WTC11 (cell line): ENCODE measurements around the gene IL17RA. TPM values are rescaled to one million over a fixed set of nuclear protein-coding genes. Genes with fewer than 3 reads are reported as not detected.
A peak's percentile ranks its signal among the peaks of the same experiment; 100 is the strongest.

Experiments
- ATAC-seq: fragments of 200-7000 bp; cut with Tn5 transposase; 2 replicates; pipeline ENCODE4 v1.10.0; 2021; ENCODE audit warnings: mild to moderate bottlenecking, moderate library complexity
- CTCF ChIA-PET: fragments of 300-600 bp; sonication (Branson Sonifier 250); formaldehyde crosslinking; loops from one replicate; lab custom pipeline; 2021; ENCODE audit warnings: antibody characterized with exemption; lab: Charles Lee
- POLR2A ChIA-PET: fragments of 350-600 bp; sonication (Branson Sonifier 250); formaldehyde crosslinking; loops from one replicate; lab custom pipeline; 2021; ENCODE audit warnings: antibody characterized with exemption; lab: Charles Lee
- DNase-seq: peaks from one replicate; pipeline ENCODE4 v3.0.0; 2021; ENCODE audit warnings: low spot score
- H3K27ac Mint-ChIP-seq: 2 replicates; pipeline ENCODE4 v1.8.0; 2021; ENCODE audit warnings: mixed read lengths
- H3K27me3 Mint-ChIP-seq: 2 replicates; pipeline ENCODE4 v1.8.0; 2021; ENCODE audit warnings: low read depth, mild to moderate bottlenecking, moderate library complexity, mixed read lengths
- H3K36me3 Mint-ChIP-seq: 2 replicates; pipeline ENCODE4 v1.8.0; 2021; ENCODE audit warnings: mixed read lengths
- H3K4me1 Mint-ChIP-seq: 2 replicates; pipeline ENCODE4 v1.8.0; 2022; ENCODE audit warnings: mixed read lengths
- H3K4me3 Mint-ChIP-seq: 2 replicates; pipeline ENCODE4 v1.8.0; 2021; ENCODE audit warnings: mild to moderate bottlenecking, moderate library complexity, mixed read lengths
- H3K9me3 Mint-ChIP-seq: 2 replicates; pipeline ENCODE4 v1.8.0; 2021; ENCODE audit warnings: mixed read lengths
- ARID4B ChIP-seq: sonication (generic); formaldehyde crosslinking; IDR thresholded peaks from 2 replicates; pipeline ENCODE4 v1.8.0; 2023; ENCODE audit warnings: missing genetic modification reagents, mild to moderate bottlenecking, borderline replicate concordance
- ATF2 ChIP-seq: sonication (generic); formaldehyde crosslinking; IDR thresholded peaks from 2 replicates; pipeline ENCODE4 v1.8.1; 2022; ENCODE audit warnings: low read depth, missing genetic modification reagents, borderline replicate concordance
- SMAD3 ChIP-seq: sonication (generic); formaldehyde crosslinking; IDR thresholded peaks from 2 replicates; pipeline ENCODE4 v1.8.0; 2022; ENCODE audit warnings: missing genetic modification reagents, mild to moderate bottlenecking, borderline replicate concordance
- SOX15 ChIP-seq: fragments of 250-450 bp; sonication (Bioruptor Pico); IDR thresholded peaks from 2 replicates; pipeline ENCODE4 v1.9.0; 2021; ENCODE audit warnings: mild to moderate bottlenecking
- TEAD4 ChIP-seq: sonication (generic); formaldehyde crosslinking; IDR thresholded peaks from 2 replicates; pipeline ENCODE4 v1.8.0; 2022; ENCODE audit warnings: mild to moderate bottlenecking, missing genetic modification reagents
- ZBTB21 ChIP-seq: sonication (generic); formaldehyde crosslinking; IDR thresholded peaks from 2 replicates; pipeline ENCODE4 v1.8.1; 2023; ENCODE audit warnings: mild to moderate bottlenecking, missing genetic modification reagents, borderline replicate concordance
- ZMAT4 ChIP-seq: fragments of 250-450 bp; sonication (Bioruptor Pico); IDR thresholded peaks from 2 replicates; pipeline ENCODE4 v1.9.0; 2021; ENCODE audit warnings: mild to moderate bottlenecking
- ZNF219 ChIP-seq: sonication (generic); formaldehyde crosslinking; IDR thresholded peaks from 2 replicates; pipeline ENCODE4 v1.8.0; 2023; ENCODE audit warnings: missing genetic modification reagents, mild to moderate bottlenecking, borderline replicate concordance
- ZNF416 ChIP-seq: fragments of 250-450 bp; sonication (Bioruptor Pico); IDR thresholded peaks from 2 replicates; pipeline ENCODE4 v1.9.0; 2021; ENCODE audit warnings: mild to moderate bottlenecking, inconsistent platforms
- total RNA-seq: library from RNA; stranded (reverse); gene quantifications from 3 replicates; pipeline ENCODE4 v1.2.3, GENCODE V29; 2021
- TF ChIP-seq, protein P1 (sequence below): sonication (generic); formaldehyde crosslinking; IDR thresholded peaks from 2 replicates; pipeline ENCODE4 v1.8.1; 2023; ENCODE audit warnings: mild to moderate bottlenecking, missing genetic modification reagents
- TF ChIP-seq, protein P2 (sequence below): sonication (generic); formaldehyde crosslinking; IDR thresholded peaks from 2 replicates; pipeline ENCODE4 v1.8.0; 2022; ENCODE audit warnings: mild to moderate bottlenecking, missing genetic modification reagents
- TF ChIP-seq, protein P3 (sequence below): fragments of 250-450 bp; sonication (Bioruptor Pico); IDR thresholded peaks from 2 replicates; pipeline ENCODE4 v1.9.0; 2021; ENCODE audit warnings: mild to moderate bottlenecking
- TF ChIP-seq, protein P4 (sequence below): fragments of 250-450 bp; sonication (Bioruptor Pico); conservative IDR thresholded peaks from 2 replicates; pipeline ENCODE4 v1.9.0; 2021; ENCODE audit warnings: mild to moderate bottlenecking
- TF ChIP-seq, protein P5 (sequence below): fragments of 250-450 bp; sonication (Bioruptor Pico); IDR thresholded peaks from 2 replicates; pipeline ENCODE4 v1.8.0; 2021; ENCODE audit warnings: mild to moderate bottlenecking

The IL17RA gene
- total RNA-seq, 1 experiment from 2014 or later = 7.9 TPM

DNA sequence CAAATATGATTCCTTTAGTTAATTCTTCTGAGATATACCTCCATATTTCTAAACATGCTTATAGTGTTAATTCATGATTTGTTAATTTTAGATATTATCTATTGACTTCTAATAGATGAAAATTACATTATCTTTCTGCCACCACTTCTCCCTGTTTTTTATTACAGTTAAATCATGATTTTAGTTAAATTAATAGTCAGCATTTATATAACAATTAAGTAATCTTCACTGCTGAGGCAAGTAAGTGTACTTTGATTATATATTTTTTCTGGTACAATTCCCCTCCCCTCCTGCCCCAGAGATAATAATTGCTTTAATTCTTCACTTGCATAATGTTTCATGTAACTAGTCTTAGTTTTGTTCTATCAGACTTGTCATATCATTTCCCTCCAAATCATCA lies 5.8 kb downstream of the IL17RA start (continued):
- TF ChIP-seq, protein P1, sequence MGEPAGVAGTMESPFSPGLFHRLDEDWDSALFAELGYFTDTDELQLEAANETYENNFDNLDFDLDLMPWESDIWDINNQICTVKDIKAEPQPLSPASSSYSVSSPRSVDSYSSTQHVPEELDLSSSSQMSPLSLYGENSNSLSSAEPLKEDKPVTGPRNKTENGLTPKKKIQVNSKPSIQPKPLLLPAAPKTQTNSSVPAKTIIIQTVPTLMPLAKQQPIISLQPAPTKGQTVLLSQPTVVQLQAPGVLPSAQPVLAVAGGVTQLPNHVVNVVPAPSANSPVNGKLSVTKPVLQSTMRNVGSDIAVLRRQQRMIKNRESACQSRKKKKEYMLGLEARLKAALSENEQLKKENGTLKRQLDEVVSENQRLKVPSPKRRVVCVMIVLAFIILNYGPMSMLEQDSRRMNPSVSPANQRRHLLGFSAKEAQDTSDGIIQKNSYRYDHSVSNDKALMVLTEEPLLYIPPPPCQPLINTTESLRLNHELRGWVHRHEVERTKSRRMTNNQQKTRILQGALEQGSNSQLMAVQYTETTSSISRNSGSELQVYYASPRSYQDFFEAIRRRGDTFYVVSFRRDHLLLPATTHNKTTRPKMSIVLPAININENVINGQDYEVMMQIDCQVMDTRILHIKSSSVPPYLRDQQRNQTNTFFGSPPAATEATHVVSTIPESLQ (CRISPR knock-in tag) = no peak

DNA sequence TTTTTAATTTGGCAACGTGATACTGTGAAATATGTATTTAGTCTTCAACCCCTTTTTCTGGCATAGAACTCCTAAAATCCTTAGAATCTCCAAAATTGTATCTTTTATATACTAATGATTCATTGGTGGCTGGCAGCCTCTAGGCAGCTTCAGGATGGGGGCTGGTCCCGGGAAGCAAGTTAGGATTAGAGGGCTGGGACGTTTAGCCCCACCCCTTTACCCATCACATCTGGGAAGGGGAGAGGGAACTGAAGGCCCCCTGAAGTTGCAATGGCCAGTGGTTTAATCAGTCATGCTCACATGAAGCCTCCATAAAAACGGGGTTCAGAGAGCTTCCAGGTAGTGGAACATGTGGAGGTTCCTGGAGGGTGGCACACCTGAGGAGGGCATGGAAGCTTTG lies 7.1 kb downstream of the IL17RA start:
- H3K36me3 Mint-ChIP-seq = no peaks in the 10 kb centered on the region
- peaks cover 19% of the 10 kb centered on the region for H3K4me1 Mint-ChIP-seq
- H3K4me3 Mint-ChIP-seq = no peak overlapping the region
- peak; percentile 61 for ATAC-seq
- CTCF ChIA-PET = interaction anchor here (1.0 to 1.8 kb wide), 5 partner anchors 15 to 80 kb away, joined by 3 to 6 read pairs (median 4); no protein-coding TSS in a partner anchor
- no peak overlapping the region for H3K27ac Mint-ChIP-seq
- no peaks in the 10 kb centered on the region for H3K9me3 Mint-ChIP-seq
- TF ChIP-seq ZMAT4 (no peak), SMAD3 (CRISPR knock-in tag) (no peak), ZNF416 (no peak), ZNF219 (CRISPR knock-in tag) (no peak)
- TF ChIP-seq, protein P2, sequence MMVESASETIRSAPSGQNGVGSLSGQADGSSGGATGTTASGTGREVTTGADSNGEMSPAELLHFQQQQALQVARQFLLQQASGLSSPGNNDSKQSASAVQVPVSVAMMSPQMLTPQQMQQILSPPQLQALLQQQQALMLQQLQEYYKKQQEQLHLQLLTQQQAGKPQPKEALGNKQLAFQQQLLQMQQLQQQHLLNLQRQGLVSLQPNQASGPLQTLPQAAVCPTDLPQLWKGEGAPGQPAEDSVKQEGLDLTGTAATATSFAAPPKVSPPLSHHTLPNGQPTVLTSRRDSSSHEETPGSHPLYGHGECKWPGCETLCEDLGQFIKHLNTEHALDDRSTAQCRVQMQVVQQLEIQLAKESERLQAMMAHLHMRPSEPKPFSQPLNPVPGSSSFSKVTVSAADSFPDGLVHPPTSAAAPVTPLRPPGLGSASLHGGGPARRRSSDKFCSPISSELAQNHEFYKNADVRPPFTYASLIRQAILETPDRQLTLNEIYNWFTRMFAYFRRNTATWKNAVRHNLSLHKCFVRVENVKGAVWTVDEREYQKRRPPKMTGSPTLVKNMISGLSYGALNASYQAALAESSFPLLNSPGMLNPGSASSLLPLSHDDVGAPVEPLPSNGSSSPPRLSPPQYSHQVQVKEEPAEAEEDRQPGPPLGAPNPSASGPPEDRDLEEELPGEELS (CRISPR knock-in tag) = no peak
- TF ChIP-seq, all 79 proteins: peak for 0
- no peak for DNase-seq
- POLR2A ChIA-PET = no interaction called here
- peaks cover 5% of the 10 kb centered on the region for H3K27me3 Mint-ChIP-seq

GRCh38 chr22:17093081-17093480 lies 8.3 kb downstream of the IL17RA start:
- ChIA-PET CTCF (interaction anchor here (0.6 to 1.6 kb wide), 2 partner anchors 35 to 649 kb away, joined by 3 to 6 read pairs; no protein-coding TSS in a partner anchor), POLR2A (no interaction called here)
- Mint-ChIP-seq H3K4me3 (no peak overlapping the region), H3K27me3 (no peaks in the 10 kb centered on the region), H3K4me1 (peaks cover 17% of the 10 kb centered on the region), H3K36me3 (no peaks in the 10 kb centered on the region; the same call in 1 of the 2 replicates), H3K9me3 (no peaks in the 10 kb centered on the region), H3K27ac (no peak overlapping the region)
- DNase-seq (no peak), ATAC-seq (no peak)
- TF ChIP-seq SOX15 (CRISPR knock-in tag) = no peak
- TF ChIP-seq, protein P3, sequence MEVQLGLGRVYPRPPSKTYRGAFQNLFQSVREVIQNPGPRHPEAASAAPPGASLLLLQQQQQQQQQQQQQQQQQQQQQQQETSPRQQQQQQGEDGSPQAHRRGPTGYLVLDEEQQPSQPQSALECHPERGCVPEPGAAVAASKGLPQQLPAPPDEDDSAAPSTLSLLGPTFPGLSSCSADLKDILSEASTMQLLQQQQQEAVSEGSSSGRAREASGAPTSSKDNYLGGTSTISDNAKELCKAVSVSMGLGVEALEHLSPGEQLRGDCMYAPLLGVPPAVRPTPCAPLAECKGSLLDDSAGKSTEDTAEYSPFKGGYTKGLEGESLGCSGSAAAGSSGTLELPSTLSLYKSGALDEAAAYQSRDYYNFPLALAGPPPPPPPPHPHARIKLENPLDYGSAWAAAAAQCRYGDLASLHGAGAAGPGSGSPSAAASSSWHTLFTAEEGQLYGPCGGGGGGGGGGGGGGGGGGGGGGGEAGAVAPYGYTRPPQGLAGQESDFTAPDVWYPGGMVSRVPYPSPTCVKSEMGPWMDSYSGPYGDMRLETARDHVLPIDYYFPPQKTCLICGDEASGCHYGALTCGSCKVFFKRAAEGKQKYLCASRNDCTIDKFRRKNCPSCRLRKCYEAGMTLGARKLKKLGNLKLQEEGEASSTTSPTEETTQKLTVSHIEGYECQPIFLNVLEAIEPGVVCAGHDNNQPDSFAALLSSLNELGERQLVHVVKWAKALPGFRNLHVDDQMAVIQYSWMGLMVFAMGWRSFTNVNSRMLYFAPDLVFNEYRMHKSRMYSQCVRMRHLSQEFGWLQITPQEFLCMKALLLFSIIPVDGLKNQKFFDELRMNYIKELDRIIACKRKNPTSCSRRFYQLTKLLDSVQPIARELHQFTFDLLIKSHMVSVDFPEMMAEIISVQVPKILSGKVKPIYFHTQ (CRISPR knock-in tag) = no peak
- no peak for TF ChIP-seq ARID4B (CRISPR knock-in tag)
- TF ChIP-seq ZBTB21 (CRISPR knock-in tag) = no peak
- TF ChIP-seq, protein P4, sequence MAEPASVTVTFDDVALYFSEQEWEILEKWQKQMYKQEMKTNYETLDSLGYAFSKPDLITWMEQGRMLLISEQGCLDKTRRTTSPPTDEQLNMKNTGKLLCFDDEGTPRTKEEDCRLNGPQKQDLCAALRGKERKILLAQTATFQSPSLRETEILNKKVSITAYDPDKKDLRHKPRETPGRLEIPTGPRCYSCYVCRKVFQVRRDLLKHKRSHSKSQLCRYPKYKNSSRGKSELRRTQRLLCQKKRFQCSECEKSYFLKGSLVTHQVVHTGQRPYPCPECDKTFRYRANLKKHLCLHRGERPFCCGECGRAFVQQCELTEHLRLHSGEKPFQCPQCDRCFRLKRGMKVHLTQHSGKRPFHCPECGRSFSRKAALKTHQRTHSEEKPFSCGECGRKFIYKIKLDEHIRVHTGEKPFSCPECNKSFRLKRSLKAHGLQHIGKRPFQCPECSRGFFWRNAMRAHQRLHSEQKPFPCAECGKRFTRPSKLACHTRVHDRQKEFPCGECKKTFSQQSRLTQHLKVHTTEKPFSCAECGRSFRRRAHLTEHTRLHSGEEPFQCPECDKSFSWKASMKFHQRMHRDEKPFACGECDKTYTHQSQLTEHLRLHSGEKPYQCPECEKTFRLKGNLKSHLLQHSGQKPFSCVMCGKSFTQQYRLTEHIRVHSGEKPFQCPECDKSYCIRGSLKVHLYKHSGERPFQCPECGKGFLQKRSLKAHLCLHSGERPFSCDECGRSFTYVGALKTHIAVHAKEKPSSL (CRISPR knock-in tag) = no peak
- TF ChIP-seq ATF2 (CRISPR knock-in tag) = no peak
- TF ChIP-seq, protein P5, sequence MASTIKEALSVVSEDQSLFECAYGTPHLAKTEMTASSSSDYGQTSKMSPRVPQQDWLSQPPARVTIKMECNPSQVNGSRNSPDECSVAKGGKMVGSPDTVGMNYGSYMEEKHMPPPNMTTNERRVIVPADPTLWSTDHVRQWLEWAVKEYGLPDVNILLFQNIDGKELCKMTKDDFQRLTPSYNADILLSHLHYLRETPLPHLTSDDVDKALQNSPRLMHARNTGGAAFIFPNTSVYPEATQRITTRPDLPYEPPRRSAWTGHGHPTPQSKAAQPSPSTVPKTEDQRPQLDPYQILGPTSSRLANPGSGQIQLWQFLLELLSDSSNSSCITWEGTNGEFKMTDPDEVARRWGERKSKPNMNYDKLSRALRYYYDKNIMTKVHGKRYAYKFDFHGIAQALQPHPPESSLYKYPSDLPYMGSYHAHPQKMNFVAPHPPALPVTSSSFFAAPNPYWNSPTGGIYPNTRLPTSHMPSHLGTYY = no peak
- TF ChIP-seq TEAD4 (CRISPR knock-in tag) = no peak
